ENCODE results near the gene NRIP2.

DNA sequence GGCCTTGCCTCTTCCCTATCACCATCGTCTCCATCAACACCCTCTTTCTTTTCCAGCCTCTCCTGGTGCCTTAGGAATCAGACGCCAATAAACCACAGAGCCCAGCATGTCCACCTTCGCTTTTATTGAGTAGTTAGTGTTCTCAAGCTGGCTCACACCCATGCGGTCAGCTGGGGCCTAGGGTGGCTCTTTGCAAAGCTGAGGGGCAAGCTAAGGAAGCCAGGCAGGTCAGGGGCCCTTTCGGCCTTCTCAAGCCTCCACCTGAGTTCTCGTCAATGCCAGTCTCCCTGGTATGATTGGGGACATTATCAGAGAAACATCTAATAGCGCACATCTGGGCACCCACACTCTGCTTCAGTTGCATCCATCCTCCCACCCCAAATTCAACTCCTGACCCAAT lies 22.7 kb upstream of the NRIP2 start:
- TF ChIP-seq MYC (IDR thresholded peaks at IDR 0.05; ENCODE audit: low read depth, low read length): no peak
- TF ChIP-seq, protein P1, sequence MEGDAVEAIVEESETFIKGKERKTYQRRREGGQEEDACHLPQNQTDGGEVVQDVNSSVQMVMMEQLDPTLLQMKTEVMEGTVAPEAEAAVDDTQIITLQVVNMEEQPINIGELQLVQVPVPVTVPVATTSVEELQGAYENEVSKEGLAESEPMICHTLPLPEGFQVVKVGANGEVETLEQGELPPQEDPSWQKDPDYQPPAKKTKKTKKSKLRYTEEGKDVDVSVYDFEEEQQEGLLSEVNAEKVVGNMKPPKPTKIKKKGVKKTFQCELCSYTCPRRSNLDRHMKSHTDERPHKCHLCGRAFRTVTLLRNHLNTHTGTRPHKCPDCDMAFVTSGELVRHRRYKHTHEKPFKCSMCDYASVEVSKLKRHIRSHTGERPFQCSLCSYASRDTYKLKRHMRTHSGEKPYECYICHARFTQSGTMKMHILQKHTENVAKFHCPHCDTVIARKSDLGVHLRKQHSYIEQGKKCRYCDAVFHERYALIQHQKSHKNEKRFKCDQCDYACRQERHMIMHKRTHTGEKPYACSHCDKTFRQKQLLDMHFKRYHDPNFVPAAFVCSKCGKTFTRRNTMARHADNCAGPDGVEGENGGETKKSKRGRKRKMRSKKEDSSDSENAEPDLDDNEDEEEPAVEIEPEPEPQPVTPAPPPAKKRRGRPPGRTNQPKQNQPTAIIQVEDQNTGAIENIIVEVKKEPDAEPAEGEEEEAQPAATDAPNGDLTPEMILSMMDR (IDR thresholded peaks at IDR 0.05; ENCODE audit: low read depth, low read length): no peak
- TF ChIP-seq POLR2A (IDR thresholded peaks at IDR 0.05; ENCODE audit: extremely low read depth, insufficient read length): no peak
- TF ChIP-seq, protein P2, sequence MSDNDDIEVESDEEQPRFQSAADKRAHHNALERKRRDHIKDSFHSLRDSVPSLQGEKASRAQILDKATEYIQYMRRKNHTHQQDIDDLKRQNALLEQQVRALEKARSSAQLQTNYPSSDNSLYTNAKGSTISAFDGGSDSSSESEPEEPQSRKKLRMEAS (IDR thresholded peaks at IDR 0.05; ENCODE audit: low read depth, low read length): no peak

Measured in NB4 (cell line).